GM23338 (cell line): ENCODE results near the gene CRISPLD2.

Experiments
- CTCF ChIP-seq, 2 experiments: fragments of 200-600 bp in 1 of 2; sonication (generic) in 1 of 2; conservative IDR thresholded peaks; 2 replicates each; pipeline versions ENCODE4 v1.5.1 to v1.6.1; 2016 to 2017; ENCODE audit warnings: antibody characterized with exemption in 2 of 2, low read depth in 2 of 2, mild to moderate bottlenecking in 2 of 2, moderate library complexity in 1 of 2
- EZH2 ChIP-seq: fragments of 200-600 bp; sonication (generic); IDR thresholded peaks from one replicate; pipeline ENCODE4 v1.8.0; 2017; ENCODE audit warnings: antibody characterized with exemption, mild to moderate bottlenecking, low read depth; ENCODE audit not compliant: unreplicated experiment

GRCh38 chr16:84907051-84907450 is 87.3 kb downstream of the CRISPLD2 start:
- TF ChIP-seq EZH2: no peak
- TF ChIP-seq CTCF (conservative IDR thresholded peaks at IDR 0.05; ENCODE audit: low read depth in 2 of 2): no peak
